ENCODE measurements around the gene WNT8B.

DNA sequence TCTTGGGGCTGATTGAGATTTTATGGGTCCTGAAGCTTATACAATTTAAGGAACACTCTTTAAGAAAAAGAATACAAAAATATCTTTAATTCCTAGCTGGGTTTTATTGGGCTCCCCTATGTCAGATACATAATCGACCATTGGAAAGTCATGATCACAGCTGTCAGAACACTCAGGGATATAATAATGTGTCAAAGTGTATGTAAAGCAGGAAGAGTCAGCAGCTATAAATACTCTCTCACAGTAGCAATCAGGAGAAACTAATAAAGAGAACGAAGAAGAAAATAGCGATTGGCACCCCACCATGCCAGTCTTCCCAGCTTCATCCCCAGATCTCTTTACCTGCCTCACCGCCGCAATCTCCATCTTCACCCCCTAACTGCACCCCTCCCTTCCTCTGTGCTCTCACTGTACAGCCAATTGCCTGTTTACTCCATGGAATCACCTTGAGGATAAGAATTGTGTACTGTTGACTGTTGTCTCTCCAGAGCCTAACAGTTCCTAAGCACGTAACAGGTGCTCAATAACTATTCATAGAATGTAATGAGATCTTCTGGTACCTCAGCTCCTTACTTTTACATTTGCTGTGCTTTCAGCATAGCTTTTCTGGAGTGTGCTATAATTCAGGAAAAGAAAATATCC is 24.0 kb upstream of the WNT8B start:
- TF ChIP-seq, protein P1, sequence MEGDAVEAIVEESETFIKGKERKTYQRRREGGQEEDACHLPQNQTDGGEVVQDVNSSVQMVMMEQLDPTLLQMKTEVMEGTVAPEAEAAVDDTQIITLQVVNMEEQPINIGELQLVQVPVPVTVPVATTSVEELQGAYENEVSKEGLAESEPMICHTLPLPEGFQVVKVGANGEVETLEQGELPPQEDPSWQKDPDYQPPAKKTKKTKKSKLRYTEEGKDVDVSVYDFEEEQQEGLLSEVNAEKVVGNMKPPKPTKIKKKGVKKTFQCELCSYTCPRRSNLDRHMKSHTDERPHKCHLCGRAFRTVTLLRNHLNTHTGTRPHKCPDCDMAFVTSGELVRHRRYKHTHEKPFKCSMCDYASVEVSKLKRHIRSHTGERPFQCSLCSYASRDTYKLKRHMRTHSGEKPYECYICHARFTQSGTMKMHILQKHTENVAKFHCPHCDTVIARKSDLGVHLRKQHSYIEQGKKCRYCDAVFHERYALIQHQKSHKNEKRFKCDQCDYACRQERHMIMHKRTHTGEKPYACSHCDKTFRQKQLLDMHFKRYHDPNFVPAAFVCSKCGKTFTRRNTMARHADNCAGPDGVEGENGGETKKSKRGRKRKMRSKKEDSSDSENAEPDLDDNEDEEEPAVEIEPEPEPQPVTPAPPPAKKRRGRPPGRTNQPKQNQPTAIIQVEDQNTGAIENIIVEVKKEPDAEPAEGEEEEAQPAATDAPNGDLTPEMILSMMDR (IDR thresholded peaks at IDR 0.05), result no peak
- TF ChIP-seq POLR2A (IDR thresholded peaks at IDR 0.05), result no peak
- TF ChIP-seq POLR2AphosphoS5 (IDR thresholded peaks at IDR 0.05; ENCODE audit: insufficient read depth in 1 of 2, low read depth in 1 of 2), result no peak
